Lower leg skin (tissue), 4 donors: ENCODE measurements around the gene HYAL2. TPM values are rescaled to one million over a fixed set of nuclear protein-coding genes. Genes with fewer than 3 reads are reported as not detected.

Source experiments
- DNase-seq, 2 donors: peaks; one replicate each; pipeline ENCODE4 v3.0.0-alpha.2; 2019; ENCODE audit warnings: low spot score in 2 of 2
- H3K4me3 ChIP-seq: fragments of 200-600 bp; sonication (generic); 2 replicates; pipeline ENCODE4 v1.5.1; 2017; ENCODE audit warnings: mild to moderate bottlenecking, low read depth; ENCODE audit not compliant: poor library complexity, severe bottlenecking
- POLR2A ChIP-seq, 2 donors: fragments of 450-650 bp; IDR thresholded peaks; one replicate each; pipeline ENCODE4 v1.6.1; 2016 to 2017; ENCODE audit warnings: antibody characterized with exemption in 2 of 2, mild to moderate bottlenecking in 1 of 2, moderate library complexity in 1 of 2
- WGBS, 2 donors: methylation state at CpG; one replicate each; pipeline ENCODE4 v1.1.5; 2018; 5-methylcytosine and 5-hydroxymethylcytosine counted together
- intact Hi-C: fragments of 100-400 bp; cut with DNase I; formaldehyde crosslinking; loops from one replicate; pipeline ENCODE4 v1.15.0; 2023; ENCODE audit warnings: low total_unique reads
- total RNA-seq, 4 donors: library from RNA; depleted of rRNA; stranded (reverse); fragments of >200 nt; gene quantifications; one replicate each; pipeline ENCODE4 v1.1.0, GENCODE V29; 2016
- TF ChIP-seq, protein P1 (sequence below), 3 donors: fragments of 450-650 bp; IDR thresholded peaks; one replicate each; pipeline ENCODE4 v1.5.1; 2016; ENCODE audit warnings: antibody characterized with exemption in 3 of 3, mild to moderate bottlenecking in 3 of 3, moderate library complexity in 2 of 3

The HYAL2 gene
- total RNA-seq, 4 donors from 2014 or later: 44.1 to 95.7 (median 72.9) TPM

DNA sequence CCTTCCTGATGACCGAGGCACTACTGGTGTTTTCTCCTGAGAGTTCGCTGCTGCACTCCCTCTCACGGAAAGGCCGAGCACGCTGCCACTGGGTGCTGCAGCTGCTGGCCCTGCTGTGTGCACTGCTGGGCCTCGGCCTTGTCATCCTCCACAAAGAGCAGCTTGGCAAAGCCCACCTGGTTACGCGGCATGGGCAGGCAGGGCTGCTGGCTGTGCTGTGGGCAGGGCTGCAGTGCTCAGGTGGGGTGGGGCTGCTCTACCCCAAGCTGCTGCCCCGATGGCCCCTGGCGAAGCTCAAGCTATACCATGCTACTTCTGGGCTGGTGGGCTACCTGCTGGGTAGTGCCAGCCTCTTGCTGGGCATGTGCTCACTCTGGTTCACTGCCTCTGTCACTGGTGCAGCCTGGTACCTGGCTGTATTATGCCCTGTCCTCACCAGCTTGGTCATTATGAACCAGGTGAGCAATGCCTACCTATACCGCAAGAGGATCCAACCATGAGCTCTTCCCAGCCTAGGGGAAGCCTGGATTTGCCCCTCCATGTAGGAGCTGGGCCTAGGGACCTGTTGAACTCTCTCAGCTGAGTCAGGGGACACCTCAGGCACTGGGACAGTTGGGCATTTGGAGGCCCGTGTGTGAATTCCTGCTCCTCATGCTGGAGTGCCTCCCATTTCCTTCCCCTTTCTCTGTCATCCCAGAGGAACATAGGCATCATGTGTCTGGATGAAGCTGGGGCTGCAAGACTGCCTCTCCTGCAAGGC lies 30.9 kb upstream of the HYAL2 start:
- 76 to 77% methylated on average over 12 of the region's 12 CpGs for WGBS, 2 donors
- DNase-seq: no peak
- intact Hi-C loops: no loop called here
- H3K4me3 ChIP-seq: no peak overlapping the region
- TF ChIP-seq, protein P1, sequence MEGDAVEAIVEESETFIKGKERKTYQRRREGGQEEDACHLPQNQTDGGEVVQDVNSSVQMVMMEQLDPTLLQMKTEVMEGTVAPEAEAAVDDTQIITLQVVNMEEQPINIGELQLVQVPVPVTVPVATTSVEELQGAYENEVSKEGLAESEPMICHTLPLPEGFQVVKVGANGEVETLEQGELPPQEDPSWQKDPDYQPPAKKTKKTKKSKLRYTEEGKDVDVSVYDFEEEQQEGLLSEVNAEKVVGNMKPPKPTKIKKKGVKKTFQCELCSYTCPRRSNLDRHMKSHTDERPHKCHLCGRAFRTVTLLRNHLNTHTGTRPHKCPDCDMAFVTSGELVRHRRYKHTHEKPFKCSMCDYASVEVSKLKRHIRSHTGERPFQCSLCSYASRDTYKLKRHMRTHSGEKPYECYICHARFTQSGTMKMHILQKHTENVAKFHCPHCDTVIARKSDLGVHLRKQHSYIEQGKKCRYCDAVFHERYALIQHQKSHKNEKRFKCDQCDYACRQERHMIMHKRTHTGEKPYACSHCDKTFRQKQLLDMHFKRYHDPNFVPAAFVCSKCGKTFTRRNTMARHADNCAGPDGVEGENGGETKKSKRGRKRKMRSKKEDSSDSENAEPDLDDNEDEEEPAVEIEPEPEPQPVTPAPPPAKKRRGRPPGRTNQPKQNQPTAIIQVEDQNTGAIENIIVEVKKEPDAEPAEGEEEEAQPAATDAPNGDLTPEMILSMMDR (IDR thresholded peaks at IDR 0.05): no peak
- TF ChIP-seq POLR2A (IDR thresholded peaks at IDR 0.05): no peak

GRCh38 chr3:50352781-50353180 lies 30.2 kb upstream of the HYAL2 start:
- intact Hi-C loops: no loop called here
- WGBS, 2 donors: 32 to 43% methylated on average over 2 of the region's 2 CpGs
- TF ChIP-seq POLR2A (IDR thresholded peaks at IDR 0.05): no peak
- TF ChIP-seq, protein P1 (IDR thresholded peaks at IDR 0.05): no peak

DNA sequence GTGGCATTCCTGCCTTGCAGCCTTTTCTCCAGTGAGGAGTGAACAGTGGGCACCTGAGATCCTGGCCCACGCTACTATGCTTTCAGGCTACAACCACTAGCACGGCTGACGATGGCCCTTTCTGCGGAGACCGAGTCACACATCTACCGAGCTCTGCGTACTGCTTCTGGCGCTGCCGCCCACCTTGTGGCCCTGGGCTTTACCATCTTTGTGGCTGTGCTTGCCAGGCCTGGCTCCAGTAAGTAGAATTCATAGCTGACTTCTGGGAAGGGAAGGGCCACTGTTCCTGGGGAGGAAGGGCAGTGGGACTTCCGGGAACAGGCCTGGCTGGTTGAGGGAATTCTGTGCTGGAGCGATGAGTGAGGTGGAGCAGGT lies 28.8 kb upstream of the HYAL2 start:
- no peak for TF ChIP-seq POLR2A (IDR thresholded peaks at IDR 0.05)
- TF ChIP-seq, protein P1 (IDR thresholded peaks at IDR 0.05): no peak
- H3K4me3 ChIP-seq: no peak overlapping the region
- intact Hi-C loops: no loop called here
- 45 to 47% methylated on average over 11 of the region's 11 CpGs for WGBS, 2 donors
- no peak for DNase-seq

More at GRCh38 chr3:50352781-50353180, 30.2 kb upstream of the HYAL2 start:
- no peak overlapping the region for H3K4me3 ChIP-seq
- DNase-seq: no peak

DNA sequence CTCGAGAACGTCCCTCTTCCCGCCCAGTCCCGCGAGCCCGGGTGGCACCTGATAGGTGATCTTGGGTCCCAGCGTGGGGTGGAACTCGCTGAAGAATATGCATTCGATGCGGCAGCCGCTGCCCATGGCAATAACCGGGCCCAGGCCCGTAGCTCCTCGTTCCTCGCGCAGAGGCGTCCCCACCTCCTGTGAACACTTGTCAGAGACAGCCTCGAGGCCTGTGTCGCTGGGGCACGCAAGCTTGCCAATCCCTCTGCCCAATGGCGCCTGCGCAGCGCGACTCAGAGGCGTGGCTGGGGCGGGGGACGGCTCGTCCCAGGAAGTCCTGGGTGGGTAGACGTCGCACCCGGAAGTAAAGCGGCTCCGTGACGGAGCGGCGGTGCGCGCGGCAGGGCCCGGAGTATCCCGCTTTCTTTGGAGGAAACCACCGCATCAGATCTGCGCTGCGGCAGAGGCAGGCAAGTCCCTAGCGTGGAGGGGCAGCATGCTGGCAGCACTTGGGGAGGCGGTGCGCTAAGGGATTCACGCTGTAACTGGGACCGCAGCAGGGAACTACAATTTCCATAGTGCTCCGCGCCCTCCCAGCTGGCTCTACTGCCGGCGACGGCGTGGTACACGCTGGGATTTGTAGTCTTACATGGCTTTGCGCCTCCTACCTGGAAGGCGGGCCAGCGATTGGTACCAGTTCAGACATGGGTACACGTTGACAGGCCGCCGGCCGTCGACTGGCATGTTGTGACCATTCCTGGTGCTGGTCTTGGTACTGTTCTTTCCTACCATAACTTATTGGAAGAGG lies 28.2 kb upstream of the HYAL2 start, which contains the start of the genes CYB561D2 and NPRL2:
Gene CYB561D2 (plus strand): TSS at position 336 of the 796 bp plus-strand sequence. CDS start 572 bp downstream, outside the sequence.
Gene NPRL2 (minus strand): TSS at position 249 of the 796 bp plus-strand sequence. CDS start 123 bp downstream, at position 126.
- 1% methylated on average over 31 to 44 of the region's 64 CpGs for WGBS, 2 donors

GRCh38 chr3:50350213-50350526 lies 27.6 kb upstream of the HYAL2 start:
- 2 to 3% methylated on average over 7 of the region's 7 CpGs for WGBS, 2 donors
- intact Hi-C loops: no loop called here
- peak overlapping the region; percentile 49 for H3K4me3 ChIP-seq
- no peak for DNase-seq
- no peak for TF ChIP-seq POLR2A (IDR thresholded peaks at IDR 0.05)
- TF ChIP-seq, protein P1 (IDR thresholded peaks at IDR 0.05): no peak

More for the DNA sequence above, 28.2 kb upstream of the HYAL2 start, which contains the start of the genes CYB561D2 and NPRL2:
- intact Hi-C loops: no loop called here
- peak within 1 kb of the TSS; percentile 49 for H3K4me3 ChIP-seq
- TF ChIP-seq, protein P1 (IDR thresholded peaks at IDR 0.05): no peak
- no peak for TF ChIP-seq POLR2A (IDR thresholded peaks at IDR 0.05)
- peak; percentile 97 to 99 for DNase-seq
